ENCODE results near the gene TCF4.
A peak's percentile ranks its signal among the peaks of the same experiment; 100 is the strongest.

TCF4 gene

GRCh38 chr18:55513161-55513560, 74.8 kb downstream of the TCF4 start:
- no peak for TF ChIP-seq CTCF (conservative IDR thresholded peaks at IDR 0.05; ENCODE audit: control insufficient read depth, insufficient read depth, low read depth, low read length)
- H3K4me3 ChIP-seq (ENCODE audit: control insufficient read depth, low read depth, low read length) = no peak overlapping the region
- peak; percentile 32 for DNase-seq (ENCODE audit: low read depth)

- no peak overlapping the region for H3K4me3 ChIP-seq (ENCODE audit: control insufficient read depth, low read depth, low read length)
- no peak for DNase-seq (ENCODE audit: low read depth)
- TF ChIP-seq CTCF (conservative IDR thresholded peaks at IDR 0.05; ENCODE audit: control insufficient read depth, insufficient read depth, low read depth, low read length) = no peak
These were observed 76.7 kb downstream of the TCF4 start for GRCh38 chr18:55511277-55511676.

- peak; percentile 93 for DNase-seq (ENCODE audit: low read depth)
- TF ChIP-seq CTCF (conservative IDR thresholded peaks at IDR 0.05; ENCODE audit: control insufficient read depth, insufficient read depth, low read depth, low read length) = no peak
- no peak overlapping the region for H3K4me3 ChIP-seq (ENCODE audit: control insufficient read depth, low read depth, low read length)
These were observed 77.2 kb downstream of the TCF4 start for GRCh38 chr18:55510809-55511208.

- peak overlapping the region; percentile 16 for H3K4me3 ChIP-seq (ENCODE audit: control insufficient read depth, low read depth, low read length)
- no peak for TF ChIP-seq CTCF (conservative IDR thresholded peaks at IDR 0.05; ENCODE audit: control insufficient read depth, insufficient read depth, low read depth, low read length)
These were observed 78.2 kb downstream of the TCF4 start for GRCh38 chr18:55509631-55510324.

GRCh38 chr18:55508651-55509050, 79.3 kb downstream of the TCF4 start:
- H3K4me3 ChIP-seq (ENCODE audit: control insufficient read depth, low read depth, low read length) = no peak overlapping the region
- DNase-seq (ENCODE audit: low read depth) = no peak
- TF ChIP-seq CTCF (conservative IDR thresholded peaks at IDR 0.05; ENCODE audit: control insufficient read depth, insufficient read depth, low read depth, low read length) = no peak

More at GRCh38 chr18:55509631-55510324, 78.2 kb downstream of the TCF4 start:
- peak; percentile 94 for DNase-seq (ENCODE audit: low read depth)

- no peak for TF ChIP-seq CTCF (conservative IDR thresholded peaks at IDR 0.05; ENCODE audit: control insufficient read depth, insufficient read depth, low read depth, low read length)
- no peak for DNase-seq (ENCODE audit: low read depth)
- no peak overlapping the region for H3K4me3 ChIP-seq (ENCODE audit: control insufficient read depth, low read depth, low read length)
These were observed 81.9 kb downstream of the TCF4 start for GRCh38 chr18:55506074-55506473.

Data from fibroblast of mammary gland (primary cell).